Measurements from ENCODE around the gene CD19.

- peak; percentile 20 for TF ChIP-seq POLR2A (IDR thresholded peaks at IDR 0.05)
- no peak for TF ChIP-seq CTCF (IDR thresholded peaks at IDR 0.05)
- TF ChIP-seq EP300 (IDR thresholded peaks at IDR 0.05), result no peak
These were observed 6.9 kb upstream of the CD19 start, which contains the start of gene RABEP2 for GRCh38 chr16:28924762-28925385.
